Psoas muscle (tissue), 8 donors: ENCODE data around the gene PLXND1. TPM values are rescaled to one million over a fixed set of nuclear protein-coding genes. Genes with fewer than 3 reads are reported as not detected.

Experiments
- ATAC-seq, 4 donors: fragments of 200-7000 bp; cut with Tn5 transposase; one replicate each; pipeline ENCODE4 v1.9.1; 2020; ENCODE audit warnings: moderate library complexity in 3 of 4, mild to moderate bottlenecking in 2 of 4
- DNase-seq, 2 donors: peaks; one replicate each; pipeline ENCODE4 v3.0.0-alpha.2; 2020
- H3K27ac ChIP-seq: fragments of 200-600 bp; one replicate; pipeline ENCODE4 v1.8.0; 2022
- H3K27me3 ChIP-seq, 3 donors: fragments of 200-600 bp in 1 of 3; one replicate each; pipeline versions ENCODE4 v1.6.1 to v1.8.0; 2013 to 2022; ENCODE audit warnings: low read length in 2 of 3, mild to moderate bottlenecking in 2 of 3, moderate library complexity in 1 of 3; ENCODE audit not compliant: insufficient read depth in 3 of 3
- H3K36me3 ChIP-seq, 2 donors: fragments of 200-600 bp in 1 of 2; one replicate each; pipeline versions ENCODE4 v1.6.1 to v1.8.0; 2013 to 2022; ENCODE audit warnings: low read depth in 1 of 2, mild to moderate bottlenecking in 1 of 2, moderate library complexity in 1 of 2; ENCODE audit not compliant: insufficient read depth in 1 of 2
- H3K4me1 ChIP-seq: fragments of 200-600 bp; one replicate; pipeline ENCODE4 v1.8.0; 2022
- H3K4me3 ChIP-seq: fragments of 200-600 bp; one replicate; pipeline ENCODE4 v1.8.0; 2022; ENCODE audit warnings: mild to moderate bottlenecking
- H3K9me3 ChIP-seq: fragments of 200-600 bp; one replicate; pipeline ENCODE4 v1.8.0; 2022
- WGBS, 3 donors: extraction: QIAGEN DNeasy Blood & Tissue Kit; methylation state at CpG; one replicate each; pipeline versions ENCODE4 v1.1.6 to v1.1.7; 2013; 5-methylcytosine and 5-hydroxymethylcytosine counted together
- intact Hi-C, 2 donors: fragments of 100-400 bp; cut with DNase I; formaldehyde crosslinking; loops; one replicate each; pipeline versions ENCODE4 v1.11.0 to v1.14.2; 2022
- polyA plus RNA-seq, 3 donors: library from polyadenylated mRNA; stranded (reverse); fragments of 200-250 nt; gene quantifications; one replicate each; pipeline ENCODE4 v1.2.3, GENCODE V29; 2013
- total RNA-seq, 4 donors: library from RNA; stranded (reverse); fragmentation: NEBNext Ultra II Directional in 2 of 4; extraction: Animal tissue kit (Norgen Biotek cat#: 25700) in 2 of 4; gene quantifications; one replicate each; pipeline versions ENCODE4 v1.2.1 to v1.2.4, GENCODE V29; 2021 to 2023
- TF ChIP-seq, protein P1 (sequence below): fragments of 200-600 bp; IDR thresholded peaks from one replicate; pipeline ENCODE4 v1.8.0; 2022; ENCODE audit warnings: antibody characterized with exemption
- donor health status: healthy with polysubstance abuse.
- donor health status: DM: no; HTN: no; CAD: no; lungs with moderate emphysema.
- donor health status: Bipolar disorder and iron deficiency.
- donor health status: healthy.
- donor health status: DM: yes; HTN: yes; CAD: no.
- donor health status: DM: no; HTN: no; CAD: no.
- donor health status: DM: no; HTN: no; CAD: no.
- donor health status: DM: yes; HTN: yes; CAD: no.

Gene PLXND1
- total and polyA plus RNA-seq, 7 donors = 15.5 to 49.9 (median 28.2) TPM

GRCh38 chr3:129625072-129625874, 18.8 kb upstream of the PLXND1 start:
- Histone ChIP-seq H3K36me3 (no peaks in the 10 kb centered on the region), H3K4me1 (peaks cover 25% of the 10 kb centered on the region), H3K4me3 (no peak overlapping the region), H3K27ac (peak overlapping the region; percentile 91), H3K27me3 (no peaks in the 10 kb centered on the region), H3K9me3 (no peaks in the 10 kb centered on the region)
- intact Hi-C loops = loop anchor here (5.0 kb wide), 3 partner anchors 202 to 377 kb away; no protein-coding TSS in a partner anchor
- DNase-seq (peak in 1 of 2 donors; percentile 58), ATAC-seq (no peak)
- WGBS, 3 donors = 80 to 81% (median 81%) methylated on average over 12 of the region's 12 CpGs
- TF ChIP-seq, protein P1, sequence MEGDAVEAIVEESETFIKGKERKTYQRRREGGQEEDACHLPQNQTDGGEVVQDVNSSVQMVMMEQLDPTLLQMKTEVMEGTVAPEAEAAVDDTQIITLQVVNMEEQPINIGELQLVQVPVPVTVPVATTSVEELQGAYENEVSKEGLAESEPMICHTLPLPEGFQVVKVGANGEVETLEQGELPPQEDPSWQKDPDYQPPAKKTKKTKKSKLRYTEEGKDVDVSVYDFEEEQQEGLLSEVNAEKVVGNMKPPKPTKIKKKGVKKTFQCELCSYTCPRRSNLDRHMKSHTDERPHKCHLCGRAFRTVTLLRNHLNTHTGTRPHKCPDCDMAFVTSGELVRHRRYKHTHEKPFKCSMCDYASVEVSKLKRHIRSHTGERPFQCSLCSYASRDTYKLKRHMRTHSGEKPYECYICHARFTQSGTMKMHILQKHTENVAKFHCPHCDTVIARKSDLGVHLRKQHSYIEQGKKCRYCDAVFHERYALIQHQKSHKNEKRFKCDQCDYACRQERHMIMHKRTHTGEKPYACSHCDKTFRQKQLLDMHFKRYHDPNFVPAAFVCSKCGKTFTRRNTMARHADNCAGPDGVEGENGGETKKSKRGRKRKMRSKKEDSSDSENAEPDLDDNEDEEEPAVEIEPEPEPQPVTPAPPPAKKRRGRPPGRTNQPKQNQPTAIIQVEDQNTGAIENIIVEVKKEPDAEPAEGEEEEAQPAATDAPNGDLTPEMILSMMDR = no peak

DNA sequence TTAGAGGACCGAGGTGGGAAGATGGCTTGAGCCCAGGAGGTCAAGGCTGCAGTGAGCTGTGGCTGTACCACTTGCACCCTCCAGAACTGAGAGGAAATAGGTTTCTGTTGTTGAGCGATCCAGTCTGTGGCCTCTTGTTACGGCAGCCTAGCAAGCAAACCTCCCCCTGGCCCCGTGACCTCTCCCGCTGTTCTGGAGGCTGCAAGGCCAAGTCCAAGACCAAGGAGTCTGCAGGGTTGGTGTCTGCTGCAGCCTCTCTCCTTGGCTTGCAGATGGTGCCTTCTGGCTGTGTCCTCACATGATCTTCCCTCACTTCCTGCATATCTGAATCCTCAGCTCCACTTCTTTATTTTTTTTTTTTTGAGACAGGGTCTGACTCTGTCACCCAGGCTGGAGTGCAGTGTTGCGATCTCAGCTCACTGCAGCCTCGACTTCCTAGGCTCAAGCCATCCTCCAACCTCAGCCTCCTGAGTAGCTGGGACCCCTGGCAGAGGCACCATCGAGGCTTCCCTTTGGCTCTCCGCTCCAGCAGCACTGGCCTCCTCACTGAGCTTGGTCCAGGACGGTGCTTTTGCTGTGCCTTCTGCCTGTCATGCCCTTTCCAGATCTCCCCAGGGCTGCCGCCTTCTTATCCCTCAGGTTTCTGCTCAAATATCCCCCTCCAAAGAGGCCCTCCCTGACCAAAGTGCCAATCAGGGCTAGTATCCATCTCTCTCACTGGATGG, 18.0 kb upstream of the PLXND1 start:
- H3K4me1 ChIP-seq = peaks cover 28% of the 10 kb centered on the region
- intact Hi-C loops = loop anchor here (5.0 kb wide), 3 partner anchors 203 to 378 kb away; no protein-coding TSS in a partner anchor
- no peak overlapping the region for H3K4me3 ChIP-seq
- no peaks in the 10 kb centered on the region for H3K9me3 ChIP-seq
- ATAC-seq (no peak), DNase-seq (peak in 1 of 2 donors; percentile 62)
- H3K36me3 ChIP-seq = no peaks in the 10 kb centered on the region
- TF ChIP-seq, protein P1 = no peak
- no peaks in the 10 kb centered on the region for H3K27me3 ChIP-seq
- 67 to 85% (median 74%) methylated on average over 11 of the region's 11 CpGs for WGBS, 3 donors
- peak overlapping the region; percentile 91 for H3K27ac ChIP-seq

- Histone ChIP-seq H3K4me1 (peaks cover 35% of the 10 kb centered on the region), H3K27me3 (no peaks in the 10 kb centered on the region), H3K9me3 (no peaks in the 10 kb centered on the region), H3K4me3 (no peak overlapping the region), H3K36me3 (no peaks in the 10 kb centered on the region), H3K27ac (peak overlapping the region; percentile 73)
- TF ChIP-seq, protein P1 = no peak
- peak; percentile 72 to 85 for DNase-seq
- intact Hi-C loops = no loop called here
- ATAC-seq = no peak
- WGBS, 3 donors = 52 to 74% (median 72%) methylated on average over 14 to 17 of the region's 17 CpGs
Observed at GRCh38 chr3:129623447-129624118, 17.1 kb upstream of the PLXND1 start.

GRCh38 chr3:129622933-129623332, 16.5 kb upstream of the PLXND1 start:
- 70 to 82% (median 76%) methylated on average over 9 to 10 of the region's 10 CpGs for WGBS, 3 donors
- H3K36me3 ChIP-seq = no peaks in the 10 kb centered on the region
- TF ChIP-seq, protein P1 = no peak
- H3K4me1 ChIP-seq = peaks cover 31% of the 10 kb centered on the region
- no peak overlapping the region for H3K4me3 ChIP-seq
- peak overlapping the region; percentile 73 for H3K27ac ChIP-seq
- DNase-seq (peak in 1 of 2 donors; percentile 51), ATAC-seq (no peak)
- no peaks in the 10 kb centered on the region for H3K9me3 ChIP-seq
- intact Hi-C loops = no loop called here
- no peaks in the 10 kb centered on the region for H3K27me3 ChIP-seq
